KBM-7 (cell line): ENCODE data around the gene SAFB.
A peak's percentile ranks its signal among the peaks of the same experiment; 100 is the strongest.
"Not testable (repeated sequence)": the region's sequence is repeated elsewhere in the genome, so short reads cannot be mapped to it uniquely, and the experiment has no call there.

Experiments
- DNase-seq: peaks from one replicate; pipeline ENCODE4 v3.0.0-alpha.2; 2015
- in situ Hi-C: fragments of 300-500 bp; cut with MboI; formaldehyde crosslinking; loops from 2 replicates; pipeline ENCODE4 v1.14.3; 2020; ENCODE audit warnings: low sequenced_read_pairs, low pct_unique_long_range_greater_than_20kb, mixed read lengths

SAFB gene

DNA sequence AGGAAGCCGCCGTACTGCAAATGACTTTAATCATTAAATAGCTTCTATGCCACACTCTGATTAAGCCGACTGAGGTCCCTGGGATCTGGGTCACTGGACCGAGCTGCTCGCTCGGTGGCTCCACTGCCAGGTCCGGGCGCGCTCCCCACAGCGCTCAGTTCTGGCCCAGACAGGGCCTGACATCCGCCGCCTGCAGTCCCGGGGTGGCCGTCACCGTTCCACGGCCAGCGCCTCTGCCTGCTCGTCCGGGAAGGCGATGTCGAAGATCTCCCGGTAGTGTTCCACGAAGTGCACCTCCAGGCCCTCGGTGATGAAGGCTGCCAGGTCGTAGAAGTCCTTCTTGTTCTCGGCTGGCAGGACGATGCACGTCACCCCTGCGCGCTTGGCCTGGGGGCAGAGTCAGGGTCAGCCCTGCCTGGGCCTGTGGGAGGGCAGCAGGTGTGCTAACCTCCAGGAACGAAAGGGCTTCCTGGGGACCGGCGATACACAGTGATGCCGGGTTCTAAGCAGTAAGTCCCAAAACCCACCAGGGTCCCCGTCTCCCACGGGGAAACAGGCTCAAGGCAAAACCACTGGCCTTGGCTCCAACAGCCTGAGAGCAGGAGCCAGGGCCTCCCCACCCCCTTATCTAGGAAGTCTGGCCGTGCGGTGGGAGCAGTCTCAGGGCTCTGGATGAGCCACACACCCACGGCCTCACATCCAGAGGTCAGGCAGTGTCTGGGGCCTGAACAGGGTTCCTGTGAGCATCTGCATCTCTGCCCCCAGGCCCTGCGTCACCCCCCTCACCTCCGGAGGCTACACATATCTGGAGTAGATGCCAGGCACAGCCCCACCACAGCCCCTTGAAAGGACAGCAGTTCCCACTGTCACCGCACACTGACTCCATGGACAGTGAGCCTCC is 69.2 kb downstream of the SAFB start:
- in situ Hi-C loops, result no loop called here
- DNase-seq, result peak; percentile 26

DNA sequence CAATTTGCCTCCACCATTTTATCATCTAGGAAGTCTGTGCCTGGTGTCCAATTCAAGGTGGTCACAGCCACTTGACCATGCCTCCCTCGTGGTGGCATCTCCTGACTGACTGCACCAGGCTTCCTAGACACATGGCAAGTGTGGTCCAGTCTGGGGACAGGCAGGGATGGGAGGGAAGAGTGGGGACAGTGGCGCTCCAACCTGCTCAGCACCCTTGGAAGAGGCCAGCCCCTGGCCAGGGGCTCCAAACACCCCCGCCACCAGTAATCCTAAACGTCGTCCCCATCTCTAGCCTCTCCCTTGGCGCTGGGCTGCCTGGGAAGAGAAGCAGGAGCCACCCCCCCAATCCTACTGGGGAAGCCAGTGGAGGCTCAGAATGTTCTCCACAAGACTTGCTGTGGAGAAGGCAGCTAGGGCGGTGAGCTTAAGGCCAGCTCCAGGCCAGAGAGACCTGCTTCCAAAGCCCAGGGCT is 69.9 kb downstream of the SAFB start:
- DNase-seq, result peak; percentile 34

DNA sequence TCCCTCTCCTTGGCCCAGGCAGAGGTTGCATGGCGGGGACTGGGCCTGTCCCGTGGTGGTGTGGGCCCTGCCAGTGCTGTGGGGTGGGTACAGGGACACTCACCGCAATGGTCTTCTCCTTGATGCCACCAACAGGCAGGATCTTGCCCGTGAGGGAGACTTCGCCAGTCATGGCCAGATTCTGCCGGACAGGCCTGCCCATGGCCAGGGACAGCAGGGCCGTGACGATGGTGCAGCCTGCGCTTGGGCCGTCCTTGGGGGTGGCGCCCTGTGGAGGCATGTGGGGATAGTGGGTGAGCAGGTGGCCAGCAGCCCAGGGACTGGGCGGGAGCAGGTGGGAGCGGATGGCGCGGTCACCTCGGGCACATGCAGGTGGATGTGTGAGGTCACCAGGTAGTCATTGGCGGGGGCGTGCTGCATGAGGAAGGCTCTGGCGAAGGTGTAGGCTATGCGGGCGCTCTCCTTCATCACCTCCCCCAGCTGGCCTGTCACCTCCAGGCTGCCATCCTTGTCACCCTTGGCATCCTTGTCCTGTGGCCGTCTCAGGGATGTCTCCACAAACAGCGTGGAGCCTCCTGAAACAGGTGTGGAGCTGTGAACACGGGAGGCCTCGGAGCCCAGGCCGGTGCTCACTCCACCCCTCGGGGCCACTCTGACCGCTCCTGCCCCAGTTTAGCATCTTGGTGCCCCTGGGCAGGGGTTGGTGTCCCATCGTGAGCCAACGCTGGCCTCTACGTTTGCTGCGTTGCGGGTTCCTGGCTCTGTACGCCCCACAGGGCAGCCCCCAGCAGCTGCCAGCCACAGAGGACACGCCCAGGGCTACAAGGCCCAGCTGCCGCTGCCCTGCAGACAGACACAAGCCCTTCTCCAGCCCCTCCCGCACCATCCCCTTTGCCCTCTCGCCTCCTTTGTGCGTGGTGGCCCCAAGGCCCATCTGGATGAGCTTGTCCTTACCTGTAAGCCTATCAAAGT is 70.6 kb downstream of the SAFB start:
- no peak for DNase-seq

More for the DNA sequence above, 69.9 kb downstream of the SAFB start:
- in situ Hi-C loops, result no loop called here

DNA sequence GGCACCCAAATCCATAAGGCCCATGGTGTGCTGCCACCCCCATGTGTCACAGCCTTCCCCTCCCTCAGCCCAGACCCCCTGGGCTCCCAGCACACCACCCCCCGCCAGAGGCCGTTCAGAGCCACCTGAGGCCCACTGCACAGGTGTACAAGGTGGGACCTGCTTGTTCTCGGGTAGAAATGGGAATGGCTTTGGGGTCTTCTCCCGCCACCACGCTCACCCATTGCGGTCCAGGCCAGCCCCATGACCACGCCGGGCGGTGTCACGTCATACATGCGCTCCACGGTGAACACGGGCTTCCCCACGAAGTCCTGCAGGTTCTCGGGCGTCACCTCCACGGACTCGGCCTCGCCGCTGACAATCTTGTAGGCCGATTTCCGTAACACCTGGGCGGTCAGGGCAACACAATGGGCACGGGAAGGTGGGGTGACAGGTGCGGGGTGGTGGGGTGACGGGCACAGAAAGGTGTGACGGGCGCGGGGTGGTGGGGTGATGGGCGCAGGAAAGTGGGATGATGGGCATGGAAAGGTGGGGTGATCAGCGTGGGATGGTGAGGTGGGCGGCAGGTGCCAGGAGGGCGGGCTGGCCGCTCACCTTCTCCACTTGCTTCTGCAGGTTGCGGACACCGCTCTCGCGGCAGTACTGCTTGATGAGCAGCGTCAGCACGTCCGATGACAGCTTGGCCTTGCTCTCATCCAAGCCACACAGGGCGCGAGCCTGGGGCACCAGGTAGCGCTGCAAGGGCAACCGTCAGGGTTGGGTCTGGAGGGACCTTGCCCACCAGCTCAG is 71.5 kb downstream of the SAFB start:
- in situ Hi-C loops, result no loop called here
- no peak for DNase-seq

More for the DNA sequence above, 70.6 kb downstream of the SAFB start:
- in situ Hi-C loops, result no loop called here

DNA sequence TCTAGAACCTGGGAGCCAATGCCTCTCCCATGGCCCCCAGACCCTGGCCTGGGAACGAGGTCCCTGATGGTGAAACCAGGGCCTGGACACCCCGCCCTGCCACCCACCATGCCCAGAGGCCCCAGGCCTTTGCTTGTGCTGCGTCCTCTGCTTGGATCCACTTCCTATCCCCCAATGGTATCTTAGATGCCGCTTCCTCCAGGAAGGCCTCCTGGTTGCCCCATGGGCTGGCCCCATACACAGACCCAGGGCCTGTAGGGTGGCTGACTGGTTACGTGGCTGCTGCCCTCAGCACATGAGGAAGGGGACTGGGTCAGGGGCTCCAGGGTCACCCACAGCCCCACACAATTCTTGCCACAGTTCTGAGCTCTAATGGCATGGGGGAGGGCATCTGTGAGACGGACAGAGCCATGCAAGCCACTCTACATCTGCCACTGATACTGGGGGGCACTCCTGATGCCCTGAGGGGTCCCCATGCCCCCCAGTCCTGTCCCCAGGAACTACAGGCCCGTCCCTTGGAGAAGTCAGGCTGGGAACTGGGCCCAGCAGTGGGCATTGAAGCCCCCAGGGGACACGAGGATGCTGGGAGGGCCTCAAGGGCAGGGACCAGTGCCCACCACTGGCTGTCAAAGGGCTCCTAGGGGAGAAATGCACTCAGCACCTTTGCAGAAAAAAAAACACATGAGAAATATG is 72.2 kb downstream of the SAFB start:
- in situ Hi-C loops, result no loop called here
- DNase-seq, result no peak

DNA sequence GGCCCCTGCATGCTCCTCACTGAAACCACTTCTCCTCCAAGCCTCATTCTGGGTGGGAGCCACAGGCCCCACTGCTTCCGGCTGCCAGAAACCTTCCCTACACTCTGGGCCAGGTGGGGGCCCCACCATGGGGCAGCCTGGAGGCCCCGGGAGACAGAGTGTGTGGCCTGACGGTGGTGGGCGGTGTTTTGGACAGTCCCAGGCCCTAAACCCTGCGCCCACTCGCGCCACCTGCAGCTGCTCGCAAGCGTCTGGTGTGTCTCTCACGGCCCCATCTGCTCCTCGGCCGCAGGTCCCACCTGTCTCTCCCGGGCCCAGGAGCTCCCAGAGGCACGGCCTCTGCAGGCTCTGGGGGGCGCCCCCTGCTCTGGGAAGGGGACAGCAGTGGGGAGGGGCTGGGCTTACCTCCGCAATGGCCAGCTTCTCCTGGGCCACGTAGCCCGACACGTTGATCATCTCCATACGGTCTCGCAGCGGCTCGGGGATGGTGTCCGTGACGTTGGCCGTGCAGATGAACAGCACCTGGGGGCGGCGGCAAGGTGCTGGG is 72.8 kb downstream of the SAFB start:
- in situ Hi-C loops, result no loop called here
- no peak for DNase-seq

DNA sequence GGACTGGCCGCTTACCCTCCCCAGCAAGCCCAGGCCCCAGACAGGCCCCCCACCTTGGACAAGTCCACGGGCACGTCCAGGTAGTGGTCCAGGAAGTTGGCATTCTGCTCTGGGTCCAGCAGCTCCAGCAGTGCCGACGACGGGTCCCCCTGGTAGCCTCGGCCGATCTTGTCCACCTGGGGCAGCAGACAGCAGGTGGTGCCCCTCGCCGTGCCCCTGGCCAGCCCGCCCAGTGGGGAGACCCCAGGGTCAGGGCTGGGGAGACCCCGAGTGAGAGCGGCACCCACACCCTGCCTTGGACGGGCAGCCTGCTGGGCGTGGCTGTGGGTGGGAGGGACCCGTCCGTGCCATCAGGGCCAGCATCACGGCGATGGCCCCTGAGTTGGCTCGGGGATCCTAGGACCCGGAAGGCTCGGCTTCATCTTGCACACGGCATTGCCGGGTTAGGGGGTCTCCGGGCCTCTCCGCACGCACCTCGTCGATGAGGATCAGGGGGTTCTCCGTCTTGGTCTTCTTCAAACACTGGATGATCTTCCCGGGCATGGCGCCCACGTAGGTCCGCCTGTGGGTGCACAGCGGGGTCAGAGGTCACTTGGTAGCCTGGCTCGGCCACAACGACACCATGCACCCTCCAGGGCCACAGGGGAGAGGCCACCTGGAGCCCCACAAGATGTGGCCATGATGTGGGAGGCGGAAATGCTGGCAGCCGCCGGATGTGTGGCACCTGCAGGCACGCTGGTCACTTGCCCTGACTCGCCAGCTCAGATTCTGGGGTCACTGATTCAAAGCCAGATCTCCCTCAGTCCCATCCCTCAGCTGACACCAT is 73.5 kb downstream of the SAFB start:
- in situ Hi-C loops, result no loop called here
- DNase-seq, result no peak

DNA sequence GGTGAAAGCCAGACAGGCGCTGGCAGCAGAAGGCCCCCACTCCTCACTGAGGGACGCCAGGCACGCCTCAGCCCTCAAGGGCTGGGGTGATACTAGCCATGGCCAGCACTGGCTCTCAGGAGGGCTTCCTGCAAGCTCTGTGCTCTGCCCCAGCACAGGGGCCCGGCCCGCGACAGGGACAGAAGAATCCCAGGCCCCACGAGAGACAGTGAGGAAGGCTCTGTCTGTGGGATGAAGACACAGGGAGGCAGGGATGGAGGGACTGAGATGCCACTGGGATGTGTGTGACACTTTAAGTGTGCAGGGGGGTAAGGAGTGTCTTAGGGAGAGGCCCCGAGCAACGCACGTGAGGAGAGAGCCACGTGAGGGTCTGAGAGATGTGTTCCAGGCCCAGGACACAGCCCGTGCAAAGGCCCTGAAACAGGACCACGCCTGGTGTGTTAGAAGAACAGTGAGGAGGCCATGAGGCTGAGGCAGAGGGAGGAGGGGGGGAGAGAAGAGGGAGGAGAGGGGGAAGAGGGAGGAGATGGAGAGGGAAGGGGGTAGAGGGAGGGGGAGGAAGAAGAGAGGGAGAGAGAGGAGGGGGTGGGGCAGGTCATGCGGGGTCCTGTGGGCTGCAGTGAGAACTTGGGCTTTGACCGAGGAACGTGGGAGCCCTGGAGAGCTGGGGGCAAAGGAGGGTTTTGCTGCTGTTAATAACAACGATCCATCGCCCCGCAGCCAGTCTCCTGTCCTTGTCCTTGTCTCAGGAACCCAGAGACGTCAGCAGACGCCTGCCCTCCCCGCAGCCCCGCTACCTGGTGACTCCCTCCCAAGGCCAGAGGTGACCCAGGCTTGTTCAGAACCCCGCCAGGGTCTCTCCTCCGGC is 74.4 kb downstream of the SAFB start:
- in situ Hi-C loops, result no loop called here
- DNase-seq, result no peak

DNA sequence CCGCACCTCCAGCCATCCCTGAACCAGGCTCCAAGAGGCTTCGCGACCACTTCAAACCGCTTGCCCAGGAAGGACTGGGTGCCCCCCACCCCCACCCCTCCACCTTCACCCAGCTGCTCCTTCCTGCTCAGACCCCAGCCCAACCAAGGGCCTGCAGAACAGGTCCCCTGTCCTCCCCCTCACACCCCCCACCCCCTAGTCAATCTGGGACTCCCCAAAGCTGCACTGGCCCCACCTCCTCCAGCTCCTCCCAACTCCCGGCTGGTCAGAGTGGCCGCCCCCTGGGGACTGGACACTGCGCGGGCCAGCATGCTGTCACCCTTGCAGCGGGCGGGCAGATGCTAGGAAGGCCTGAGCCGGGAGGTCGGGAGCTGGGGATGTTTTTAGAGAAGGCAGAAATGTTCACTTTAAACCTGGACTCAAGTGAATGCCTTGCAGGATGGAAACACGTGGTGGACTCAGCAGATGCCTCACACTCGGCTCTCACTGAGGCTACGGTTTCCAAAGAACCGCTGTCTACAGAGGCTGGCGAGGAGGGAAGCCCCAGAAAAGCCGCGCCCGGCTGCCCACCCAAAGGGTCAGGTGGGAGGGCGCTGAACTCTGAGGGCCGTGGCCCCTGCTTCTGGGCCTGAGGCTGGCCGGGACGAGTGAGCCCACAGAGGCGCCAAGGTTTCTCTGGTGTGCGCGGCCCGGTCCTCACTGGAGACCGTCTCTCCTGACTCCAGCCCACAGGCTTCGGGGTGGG is 75.2 kb downstream of the SAFB start:
- in situ Hi-C loops, result no loop called here
- DNase-seq, result no peak

DNA sequence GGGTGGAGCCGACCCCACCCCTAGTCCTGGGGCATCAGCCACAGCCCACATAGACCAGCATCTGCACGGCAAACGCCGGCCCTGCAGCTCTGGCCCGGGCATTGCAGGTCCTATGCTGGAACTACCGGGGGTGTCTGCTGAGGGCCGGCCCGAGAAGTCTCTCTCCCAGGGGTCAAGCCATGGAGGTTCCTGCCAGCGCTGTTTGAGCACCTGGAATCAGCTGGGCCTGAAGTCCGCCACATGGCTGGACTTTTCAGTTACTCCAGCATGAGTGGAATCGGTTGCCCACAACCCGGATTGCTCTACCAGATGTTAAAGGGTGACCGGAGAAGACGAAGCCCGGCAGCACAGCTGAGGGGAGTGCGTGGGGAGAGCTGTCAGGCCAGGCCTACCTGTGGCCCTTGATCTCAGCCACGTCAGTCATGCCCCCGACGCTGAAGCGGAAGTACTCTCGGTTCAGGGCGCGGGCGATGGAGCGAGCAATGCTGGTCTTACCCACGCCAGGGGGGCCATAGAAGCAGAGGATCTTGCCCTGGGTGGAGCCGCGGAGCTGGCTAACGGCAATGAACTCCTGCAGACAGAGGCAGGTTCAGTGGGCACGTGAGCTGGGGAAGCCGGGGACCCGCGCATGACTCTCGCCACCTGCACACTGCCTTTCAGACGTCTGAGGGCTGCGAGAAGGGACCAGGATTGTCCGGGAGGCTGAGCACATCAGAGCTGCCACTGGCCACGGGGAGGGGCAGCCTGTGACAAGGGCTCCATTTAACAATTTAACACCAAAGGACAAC is 75.9 kb downstream of the SAFB start:
- DNase-seq, result no peak
- in situ Hi-C loops, result no loop called here

DNA sequence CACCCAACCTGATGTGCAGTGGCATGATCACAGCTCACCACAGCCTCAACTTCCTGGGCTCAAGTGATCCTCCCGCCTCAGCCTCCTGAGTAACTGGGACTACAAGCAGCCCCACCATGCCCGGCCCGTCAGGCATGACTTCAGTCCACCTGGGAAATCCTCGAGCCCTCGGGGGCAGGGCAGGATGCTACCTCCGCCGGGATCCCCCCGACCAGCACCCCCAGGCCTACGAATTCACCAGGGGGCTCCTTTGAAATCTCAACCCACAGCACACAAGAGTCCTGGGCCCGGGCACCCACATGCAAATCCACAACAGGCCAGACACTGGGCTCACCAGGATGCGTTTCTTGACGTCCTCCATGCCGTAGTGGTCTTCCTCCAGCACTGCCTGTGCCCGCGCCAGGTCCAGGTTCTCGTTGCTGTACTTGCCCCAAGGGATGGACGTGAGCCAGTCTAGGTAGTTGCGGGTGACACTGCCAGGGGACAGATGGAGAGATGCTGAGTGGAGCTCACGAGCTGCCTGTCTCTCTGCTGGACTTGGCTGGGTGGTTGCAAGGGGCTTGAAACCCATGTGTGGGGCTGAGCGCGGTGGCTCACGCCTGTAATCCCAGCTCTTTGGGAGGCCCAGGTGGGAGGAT is 77.7 kb downstream of the SAFB start:
- in situ Hi-C loops, result no loop called here

DNA sequence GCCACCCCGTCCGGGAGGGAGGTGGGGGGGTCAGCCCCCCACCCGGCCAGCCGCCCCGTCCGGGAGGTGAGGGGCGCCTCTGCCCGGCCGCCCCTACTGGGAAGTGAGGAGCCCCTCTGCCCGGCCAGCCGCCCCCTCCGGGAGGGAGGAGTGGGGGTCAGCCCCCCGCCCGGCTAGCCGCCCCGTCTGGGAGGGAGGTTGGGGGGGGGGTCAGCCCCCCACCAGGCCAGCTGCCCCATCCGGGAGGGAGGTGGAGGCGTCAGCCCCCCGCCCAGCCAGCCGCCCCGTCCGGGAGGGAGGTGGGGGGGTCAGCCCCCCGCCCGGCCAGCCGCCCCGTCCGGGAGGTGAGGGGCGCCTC is 79.1 kb downstream of the SAFB start:
- in situ Hi-C loops, DNase-seq: not testable (repeated sequence)

More for the DNA sequence above, 77.7 kb downstream of the SAFB start:
- no peak for DNase-seq

DNA sequence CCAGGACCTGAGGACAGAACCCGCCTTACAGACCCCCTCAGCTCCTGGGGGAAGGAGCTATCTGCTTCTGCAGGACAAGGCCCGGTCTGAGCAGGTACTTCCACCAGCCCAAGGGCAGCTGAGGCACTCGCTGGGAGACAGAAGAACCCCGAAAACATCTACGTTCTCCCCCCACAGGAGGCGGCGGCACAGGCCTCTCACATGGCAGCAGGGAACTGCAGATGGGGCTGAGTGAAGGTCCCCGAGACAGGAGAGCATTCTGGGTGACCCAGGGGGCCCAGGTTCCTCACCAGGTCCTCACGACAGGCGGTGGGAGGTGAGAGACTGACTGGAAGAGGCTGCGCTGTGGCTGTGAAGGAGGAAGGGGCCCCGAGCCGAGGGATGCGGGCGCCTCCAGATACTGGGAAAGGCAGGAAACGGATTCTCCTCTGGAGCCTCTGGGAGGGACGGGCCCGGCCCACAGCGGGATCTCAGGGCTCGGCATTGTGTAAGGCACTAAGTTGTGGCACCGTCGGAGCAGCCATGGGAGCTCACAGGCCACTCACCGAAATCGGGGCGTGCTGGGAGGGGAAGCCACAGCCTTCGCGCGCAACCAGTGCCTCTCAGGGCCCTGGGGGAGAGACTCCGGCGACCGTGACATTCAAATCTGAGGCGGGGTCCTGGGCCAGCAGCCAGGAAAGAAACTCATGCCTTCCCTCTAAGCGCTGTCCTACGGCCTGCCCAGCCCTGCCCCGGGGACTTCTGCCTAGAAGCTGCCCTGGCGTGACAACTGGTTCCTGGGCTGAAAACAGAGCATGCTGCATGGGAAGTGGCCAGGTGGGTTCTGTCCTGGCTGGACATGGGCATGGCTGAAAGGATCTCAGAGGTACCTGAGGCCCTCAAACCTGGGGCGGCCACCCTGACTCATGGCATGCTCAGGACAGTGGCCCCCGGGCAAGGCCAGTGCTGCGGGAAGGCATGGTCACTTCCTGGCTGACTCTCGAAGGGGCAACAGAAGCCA is 81.2 kb downstream of the SAFB start:
- in situ Hi-C loops, result no loop called here
- DNase-seq, result no peak

DNA sequence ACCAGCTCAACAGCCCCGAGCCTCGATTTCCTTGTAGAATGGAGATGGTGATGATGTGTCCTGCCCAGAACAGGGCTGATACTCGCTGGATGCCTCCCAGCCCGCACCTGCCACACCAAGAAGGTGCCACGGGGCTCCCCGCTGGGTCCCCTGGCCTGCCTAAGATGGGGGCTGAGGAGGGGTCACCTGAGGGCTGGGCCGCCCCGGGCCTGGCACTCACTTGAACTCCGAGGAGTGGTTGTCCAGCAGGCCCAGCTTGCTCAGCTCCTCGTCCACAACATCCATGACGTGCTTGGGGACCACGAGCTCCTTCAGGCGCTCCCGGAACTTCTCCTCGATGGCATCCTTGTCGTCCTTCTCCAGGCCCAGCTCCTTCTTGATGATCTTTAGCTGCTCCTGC is 82.7 kb downstream of the SAFB start:
- DNase-seq, result no peak
- in situ Hi-C loops, result no loop called here
